OCI-LY7 (cell line): ENCODE measurements around the gene ASB8.
"Not testable (repeated sequence)": the region's sequence is repeated elsewhere in the genome, so short reads cannot be mapped to it uniquely, and the experiment has no call there.

Source experiments
- EZH2phosphoT487 ChIP-seq: fragments of 200-600 bp; sonication (generic); IDR thresholded peaks from 2 replicates; pipeline ENCODE4 v1.6.1; 2018; ENCODE audit warnings: low read depth, borderline replicate concordance, mild to moderate bottlenecking, mixed run types, antibody characterized with exemption, low read length, moderate library complexity, mixed read lengths
- TF ChIP-seq, protein P1 (sequence below): fragments of 200-600 bp; sonication (generic); conservative IDR thresholded peaks from 2 replicates; pipeline ENCODE4 v1.5.1; 2014; ENCODE audit warnings: mild to moderate bottlenecking, antibody characterized with exemption, low read length, moderate library complexity, mixed read lengths

DNA sequence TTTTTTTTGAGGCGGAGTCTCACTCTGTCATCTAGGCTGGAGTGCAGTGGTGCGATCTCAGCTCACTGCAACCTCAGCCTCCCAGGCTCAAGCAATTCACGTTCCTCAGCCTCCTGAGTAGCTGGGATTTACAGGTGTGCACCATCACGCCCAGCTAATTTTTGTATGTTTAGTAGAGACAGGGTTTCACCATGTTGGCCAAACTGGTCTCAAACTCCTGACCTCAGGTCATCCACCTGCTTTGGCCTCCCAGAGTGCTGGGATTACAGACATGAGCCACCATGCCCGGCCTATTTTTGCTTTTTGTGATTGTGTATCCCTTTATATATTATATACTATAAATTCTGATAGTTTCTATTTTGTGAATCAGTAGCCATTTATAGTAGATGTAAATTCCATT lies 1.5 kb downstream of the ASB8 start:
- TF ChIP-seq, protein P1, sequence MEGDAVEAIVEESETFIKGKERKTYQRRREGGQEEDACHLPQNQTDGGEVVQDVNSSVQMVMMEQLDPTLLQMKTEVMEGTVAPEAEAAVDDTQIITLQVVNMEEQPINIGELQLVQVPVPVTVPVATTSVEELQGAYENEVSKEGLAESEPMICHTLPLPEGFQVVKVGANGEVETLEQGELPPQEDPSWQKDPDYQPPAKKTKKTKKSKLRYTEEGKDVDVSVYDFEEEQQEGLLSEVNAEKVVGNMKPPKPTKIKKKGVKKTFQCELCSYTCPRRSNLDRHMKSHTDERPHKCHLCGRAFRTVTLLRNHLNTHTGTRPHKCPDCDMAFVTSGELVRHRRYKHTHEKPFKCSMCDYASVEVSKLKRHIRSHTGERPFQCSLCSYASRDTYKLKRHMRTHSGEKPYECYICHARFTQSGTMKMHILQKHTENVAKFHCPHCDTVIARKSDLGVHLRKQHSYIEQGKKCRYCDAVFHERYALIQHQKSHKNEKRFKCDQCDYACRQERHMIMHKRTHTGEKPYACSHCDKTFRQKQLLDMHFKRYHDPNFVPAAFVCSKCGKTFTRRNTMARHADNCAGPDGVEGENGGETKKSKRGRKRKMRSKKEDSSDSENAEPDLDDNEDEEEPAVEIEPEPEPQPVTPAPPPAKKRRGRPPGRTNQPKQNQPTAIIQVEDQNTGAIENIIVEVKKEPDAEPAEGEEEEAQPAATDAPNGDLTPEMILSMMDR, result not testable (repeated sequence)
- TF ChIP-seq EZH2phosphoT487, result not testable (repeated sequence)
